NCI-H69 (cell line): ENCODE results near the gene HABP4.
A peak's percentile ranks its signal among the peaks of the same experiment; 100 is the strongest.

Experiments used
- DNase-seq: peaks from one replicate; lab custom pipeline; 2025; lab: John Stamatoyannopoulos, UW

Gene HABP4

GRCh38 chr9:96449845-96450612, at the start of gene HABP4:
HABP4 (plus strand) TSS chr9:96450169; CDS start chr9:96450280, 111 bp downstream.
- peak; percentile 98 for DNase-seq

GRCh38 chr9:96408409-96409280, 41.3 kb upstream of the HABP4 start:
- DNase-seq = peak; percentile 15

GRCh38 chr9:96411129-96411838, 38.7 kb upstream of the HABP4 start:
- no peak for DNase-seq

GRCh38 chr9:96412174-96412913, 37.6 kb upstream of the HABP4 start:
- no peak for DNase-seq

GRCh38 chr9:96413302-96414221, 36.4 kb upstream of the HABP4 start:
- peak; percentile 97 for DNase-seq

- peak; percentile 96 for DNase-seq
Measured at GRCh38 chr9:96417051-96417586, 32.9 kb upstream of the HABP4 start.

- DNase-seq = peak; percentile 80
Measured at GRCh38 chr9:96417661-96418082, 32.3 kb upstream of the HABP4 start.

- peak; percentile 99 for DNase-seq
Measured at GRCh38 chr9:96418083-96418919, 31.7 kb upstream of the HABP4 start, which contains the start of gene ZNF367. ZNF367 (minus strand) TSS chr9:96418370; CDS start chr9:96418032, 338 bp downstream.

GRCh38 chr9:96418920-96419690, 30.9 kb upstream of the HABP4 start:
- peak; percentile 99 for DNase-seq

GRCh38 chr9:96419691-96419969, 30.3 kb upstream of the HABP4 start:
- peak; percentile 45 for DNase-seq

GRCh38 chr9:96420468-96421219, 29.3 kb upstream of the HABP4 start:
- peak; percentile 82 for DNase-seq

- peak; percentile 75 for DNase-seq
Measured at GRCh38 chr9:96423322-96423984, 26.5 kb upstream of the HABP4 start.

GRCh38 chr9:96423985-96424336, 26.0 kb upstream of the HABP4 start:
- no peak for DNase-seq

GRCh38 chr9:96425500-96426169, 24.3 kb upstream of the HABP4 start:
- DNase-seq = no peak

GRCh38 chr9:96429732-96430131, 20.2 kb upstream of the HABP4 start:
- no peak for DNase-seq

GRCh38 chr9:96430377-96430776, 19.6 kb upstream of the HABP4 start:
- DNase-seq = no peak

- peak; percentile 36 for DNase-seq
Measured at GRCh38 chr9:96435345-96435744, 14.6 kb upstream of the HABP4 start.
